HFFc6 (cell line): ENCODE measurements around the gene ATRN. TPM values are rescaled to one million over a fixed set of nuclear protein-coding genes. Genes with fewer than 3 reads are reported as not detected.
"Not testable (repeated sequence)": the region's sequence is repeated elsewhere in the genome, so short reads cannot be mapped to it uniquely, and the experiment has no call there.

Experiments used
- DNase-seq: peaks from one replicate; pipeline ENCODE4 v3.0.0-alpha.2; 2018
- H3K27ac Mint-ChIP-seq: 2 replicates; pipeline ENCODE4 v1.8.0; 2020; ENCODE audit warnings: mild to moderate bottlenecking, mixed read lengths
- H3K27me3 Mint-ChIP-seq: 2 replicates; pipeline ENCODE4 v1.8.0; 2021; ENCODE audit warnings: mild to moderate bottlenecking, moderate library complexity, mixed read lengths; ENCODE audit not compliant: insufficient read depth
- H3K36me3 Mint-ChIP-seq: 2 replicates; pipeline ENCODE4 v1.8.0; 2021; ENCODE audit warnings: low read depth, mixed read lengths
- H3K4me1 Mint-ChIP-seq: 2 replicates; pipeline ENCODE4 v1.8.0; 2020; ENCODE audit warnings: low read depth, mixed read lengths
- H3K4me3 Mint-ChIP-seq: 2 replicates; pipeline ENCODE4 v1.8.0; 2020; ENCODE audit warnings: mild to moderate bottlenecking, moderate library complexity, mixed read lengths
- H3K9me3 Mint-ChIP-seq: 2 replicates; pipeline ENCODE4 v1.8.0; 2020; ENCODE audit warnings: mild to moderate bottlenecking, mixed read lengths
- CTCF ChIP-seq: fragments of 200-600 bp; sonication (generic); IDR thresholded peaks from 2 replicates; pipeline ENCODE4 v1.5.0; 2021; ENCODE audit warnings: antibody characterized with exemption, mild to moderate bottlenecking
- total RNA-seq, 6 experiments: library from RNA; stranded (reverse); fragmentation: NEBNext Ultra II Directional; extraction: Animal tissue kit (Norgen Biotek cat#: 25700); gene quantifications; 2 replicates in 1 of 6; 3 replicates in 5 of 6; pipeline ENCODE4 v1.2.3, GENCODE V29; 2021

The ATRN gene
- total RNA-seq, 6 experiments from 2014 or later, result 27.5 to 33.0 (median 29.6) TPM

- DNase-seq, result no peak
- H3K4me3 Mint-ChIP-seq, result no peak overlapping the region
- peaks cover 48% of the 10 kb centered on the region for H3K36me3 Mint-ChIP-seq
- H3K4me1 Mint-ChIP-seq, result no peaks in the 10 kb centered on the region
- no peaks in the 10 kb centered on the region for H3K27me3 Mint-ChIP-seq
- no peak for TF ChIP-seq CTCF
- H3K27ac Mint-ChIP-seq, result no peak overlapping the region
- peaks cover 35% of the 10 kb centered on the region for H3K9me3 Mint-ChIP-seq
Measured at GRCh38 chr20:3521852-3522740, 51.3 kb downstream of the ATRN start.

GRCh38 chr20:3524696-3525095 lies 53.9 kb downstream of the ATRN start:
- not testable (repeated sequence) for H3K4me1 Mint-ChIP-seq, H3K27ac Mint-ChIP-seq, DNase-seq, H3K27me3 Mint-ChIP-seq, H3K4me3 Mint-ChIP-seq
- Mint-ChIP-seq H3K36me3 (peaks cover 42% of the 10 kb centered on the region), H3K9me3 (peaks cover 35% of the 10 kb centered on the region)

- H3K27ac Mint-ChIP-seq, result no peak overlapping the region
- DNase-seq, result no peak
- TF ChIP-seq CTCF, result no peak
Measured at GRCh38 chr20:3532089-3532615, 61.3 kb downstream of the ATRN start.

GRCh38 chr20:3537733-3538132 lies 66.9 kb downstream of the ATRN start:
- H3K27ac Mint-ChIP-seq, DNase-seq, H3K9me3 Mint-ChIP-seq, H3K36me3 Mint-ChIP-seq, H3K4me3 Mint-ChIP-seq, H3K4me1 Mint-ChIP-seq, H3K27me3 Mint-ChIP-seq: not testable (repeated sequence)

More at GRCh38 chr20:3532089-3532615, 61.3 kb downstream of the ATRN start:
- H3K4me1 Mint-ChIP-seq, result peaks cover 19% of the 10 kb centered on the region
- no peak overlapping the region for H3K4me3 Mint-ChIP-seq
- H3K36me3 Mint-ChIP-seq, result no peaks in the 10 kb centered on the region
- H3K27me3 Mint-ChIP-seq, result no peaks in the 10 kb centered on the region
- H3K9me3 Mint-ChIP-seq, result no peaks in the 10 kb centered on the region

GRCh38 chr20:3539311-3540107 lies 68.7 kb downstream of the ATRN start:
- no peak for DNase-seq
- Mint-ChIP-seq H3K36me3 (no peaks in the 10 kb centered on the region), H3K4me3 (no peak overlapping the region), H3K9me3 (no peaks in the 10 kb centered on the region), H3K27me3 (peaks cover 2% of the 10 kb centered on the region; the same call in 1 of the 2 replicates), H3K4me1 (peaks cover 7% of the 10 kb centered on the region), H3K27ac (no peak overlapping the region)
- TF ChIP-seq CTCF, result no peak

- Mint-ChIP-seq H3K9me3 (no peaks in the 10 kb centered on the region), H3K4me1 (peaks cover 7% of the 10 kb centered on the region), H3K27me3 (peaks cover 2% of the 10 kb centered on the region; the same call in 1 of the 2 replicates), H3K27ac (no peak overlapping the region), H3K4me3 (no peak overlapping the region), H3K36me3 (no peaks in the 10 kb centered on the region)
- no peak for TF ChIP-seq CTCF
- DNase-seq, result no peak
Measured at GRCh38 chr20:3541887-3542721, 71.3 kb downstream of the ATRN start.
